Measurements from ENCODE around the gene NCS1.
A peak's percentile ranks its signal among the peaks of the same experiment; 100 is the strongest.

Gene NCS1

DNA sequence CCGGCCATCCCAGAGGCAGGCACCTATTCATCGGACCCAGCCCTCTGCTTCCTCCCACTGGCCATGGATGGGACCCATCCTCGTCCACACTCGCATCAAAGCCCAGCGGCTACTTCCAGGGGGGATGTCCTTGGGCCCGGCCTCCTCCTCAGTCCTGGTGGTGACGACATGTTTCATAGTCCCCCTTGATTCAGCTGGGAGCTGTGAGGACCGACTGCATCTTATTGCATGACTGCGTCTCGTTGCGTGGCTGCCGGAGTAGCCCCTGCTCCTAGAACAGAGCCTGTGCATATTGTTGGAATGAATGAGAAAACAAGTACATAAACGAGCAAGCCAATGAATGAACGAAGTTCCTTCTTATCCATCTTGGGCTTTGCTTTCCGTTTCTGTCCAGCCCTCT lies 12.8 kb downstream of the NCS1 start:
- TF ChIP-seq YY1 (IDR thresholded peaks at IDR 0.05; ENCODE audit: low read depth) (no peak), FOXM1 (IDR thresholded peaks at IDR 0.05; ENCODE audit: borderline replicate concordance, low read depth) (no peak), TCF12 (IDR thresholded peaks at IDR 0.05; ENCODE audit: low read depth) (no peak), EGR1 (IDR thresholded peaks at IDR 0.05) (no peak), TEAD4 (IDR thresholded peaks at IDR 0.05) (no peak), CREB1 (IDR thresholded peaks at IDR 0.05; ENCODE audit: low read depth) (no peak), ZBTB7A (IDR thresholded peaks at IDR 0.05; ENCODE audit: low read depth) (no peak), EP300 (IDR thresholded peaks at IDR 0.05; ENCODE audit: borderline replicate concordance) (no peak), NFIC (IDR thresholded peaks at IDR 0.05) (no peak), RAD21 (IDR thresholded peaks at IDR 0.05; ENCODE audit: low read depth) (no peak), CEBPB (IDR thresholded peaks at IDR 0.05) (no peak), TAF1 (IDR thresholded peaks at IDR 0.05; ENCODE audit: low read depth) (no peak)
- TF ChIP-seq, protein P1, sequence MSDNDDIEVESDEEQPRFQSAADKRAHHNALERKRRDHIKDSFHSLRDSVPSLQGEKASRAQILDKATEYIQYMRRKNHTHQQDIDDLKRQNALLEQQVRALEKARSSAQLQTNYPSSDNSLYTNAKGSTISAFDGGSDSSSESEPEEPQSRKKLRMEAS (IDR thresholded peaks at IDR 0.05): no peak
- TF ChIP-seq, protein P2, sequence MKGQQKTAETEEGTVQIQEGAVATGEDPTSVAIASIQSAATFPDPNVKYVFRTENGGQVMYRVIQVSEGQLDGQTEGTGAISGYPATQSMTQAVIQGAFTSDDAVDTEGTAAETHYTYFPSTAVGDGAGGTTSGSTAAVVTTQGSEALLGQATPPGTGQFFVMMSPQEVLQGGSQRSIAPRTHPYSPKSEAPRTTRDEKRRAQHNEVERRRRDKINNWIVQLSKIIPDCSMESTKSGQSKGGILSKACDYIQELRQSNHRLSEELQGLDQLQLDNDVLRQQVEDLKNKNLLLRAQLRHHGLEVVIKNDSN (IDR thresholded peaks at IDR 0.05): no peak
- TF ChIP-seq, protein P3, sequence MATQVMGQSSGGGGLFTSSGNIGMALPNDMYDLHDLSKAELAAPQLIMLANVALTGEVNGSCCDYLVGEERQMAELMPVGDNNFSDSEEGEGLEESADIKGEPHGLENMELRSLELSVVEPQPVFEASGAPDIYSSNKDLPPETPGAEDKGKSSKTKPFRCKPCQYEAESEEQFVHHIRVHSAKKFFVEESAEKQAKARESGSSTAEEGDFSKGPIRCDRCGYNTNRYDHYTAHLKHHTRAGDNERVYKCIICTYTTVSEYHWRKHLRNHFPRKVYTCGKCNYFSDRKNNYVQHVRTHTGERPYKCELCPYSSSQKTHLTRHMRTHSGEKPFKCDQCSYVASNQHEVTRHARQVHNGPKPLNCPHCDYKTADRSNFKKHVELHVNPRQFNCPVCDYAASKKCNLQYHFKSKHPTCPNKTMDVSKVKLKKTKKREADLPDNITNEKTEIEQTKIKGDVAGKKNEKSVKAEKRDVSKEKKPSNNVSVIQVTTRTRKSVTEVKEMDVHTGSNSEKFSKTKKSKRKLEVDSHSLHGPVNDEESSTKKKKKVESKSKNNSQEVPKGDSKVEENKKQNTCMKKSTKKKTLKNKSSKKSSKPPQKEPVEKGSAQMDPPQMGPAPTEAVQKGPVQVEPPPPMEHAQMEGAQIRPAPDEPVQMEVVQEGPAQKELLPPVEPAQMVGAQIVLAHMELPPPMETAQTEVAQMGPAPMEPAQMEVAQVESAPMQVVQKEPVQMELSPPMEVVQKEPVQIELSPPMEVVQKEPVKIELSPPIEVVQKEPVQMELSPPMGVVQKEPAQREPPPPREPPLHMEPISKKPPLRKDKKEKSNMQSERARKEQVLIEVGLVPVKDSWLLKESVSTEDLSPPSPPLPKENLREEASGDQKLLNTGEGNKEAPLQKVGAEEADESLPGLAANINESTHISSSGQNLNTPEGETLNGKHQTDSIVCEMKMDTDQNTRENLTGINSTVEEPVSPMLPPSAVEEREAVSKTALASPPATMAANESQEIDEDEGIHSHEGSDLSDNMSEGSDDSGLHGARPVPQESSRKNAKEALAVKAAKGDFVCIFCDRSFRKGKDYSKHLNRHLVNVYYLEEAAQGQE (IDR thresholded peaks at IDR 0.05; ENCODE audit: low read depth): no peak

DNA sequence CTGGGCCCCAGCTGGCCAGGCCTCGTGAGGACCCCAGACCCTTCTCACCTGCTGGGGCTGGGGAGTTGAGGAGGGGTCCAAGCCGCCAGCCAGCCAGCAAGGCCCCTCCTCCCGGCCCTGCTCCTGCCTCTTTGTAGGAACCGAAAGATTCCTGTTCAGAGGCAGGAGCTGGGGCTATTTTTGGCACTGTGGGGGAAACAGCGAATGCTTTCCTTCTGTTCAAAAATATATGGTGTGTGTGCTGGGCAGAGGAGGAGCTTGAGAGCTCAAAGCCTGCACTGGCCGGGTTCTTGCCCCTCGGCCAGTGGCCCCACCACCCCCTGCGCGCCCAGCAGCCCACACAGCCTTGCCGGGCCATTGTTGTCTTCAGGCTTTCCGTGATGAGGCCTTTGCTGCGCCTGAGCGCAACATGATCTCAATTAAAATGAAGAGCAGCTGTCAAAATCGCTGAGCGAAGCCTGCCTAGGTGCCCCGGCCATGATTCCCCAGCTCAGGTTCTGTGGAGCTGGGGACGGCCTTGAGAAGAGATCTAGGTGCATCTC lies 13.4 kb downstream of the NCS1 start:
- TF ChIP-seq ZBTB7A (IDR thresholded peaks at IDR 0.05; ENCODE audit: low read depth) (peak; percentile 58; the same call in 1 of the 2 replicates), TEAD4 (IDR thresholded peaks at IDR 0.05) (no peak), YY1 (IDR thresholded peaks at IDR 0.05; ENCODE audit: low read depth) (no peak), NFIC (IDR thresholded peaks at IDR 0.05) (no peak), CEBPB (IDR thresholded peaks at IDR 0.05) (no peak), EP300 (IDR thresholded peaks at IDR 0.05; ENCODE audit: borderline replicate concordance) (no peak), CREB1 (IDR thresholded peaks at IDR 0.05; ENCODE audit: low read depth) (no peak), FOXM1 (IDR thresholded peaks at IDR 0.05; ENCODE audit: borderline replicate concordance, low read depth) (no peak), TAF1 (IDR thresholded peaks at IDR 0.05; ENCODE audit: low read depth) (no peak), EGR1 (IDR thresholded peaks at IDR 0.05) (no peak), TCF12 (IDR thresholded peaks at IDR 0.05; ENCODE audit: low read depth) (0 out of 2 replicates have a peak, but pooled peaks have one; percentile 20), RAD21 (IDR thresholded peaks at IDR 0.05; ENCODE audit: low read depth) (no peak)
- TF ChIP-seq, protein P1 (IDR thresholded peaks at IDR 0.05): no peak
- TF ChIP-seq, protein P2 (IDR thresholded peaks at IDR 0.05): no peak
- TF ChIP-seq, protein P3 (IDR thresholded peaks at IDR 0.05; ENCODE audit: low read depth): 0 out of 2 replicates have a peak, but pooled peaks have one; percentile 12

DNA sequence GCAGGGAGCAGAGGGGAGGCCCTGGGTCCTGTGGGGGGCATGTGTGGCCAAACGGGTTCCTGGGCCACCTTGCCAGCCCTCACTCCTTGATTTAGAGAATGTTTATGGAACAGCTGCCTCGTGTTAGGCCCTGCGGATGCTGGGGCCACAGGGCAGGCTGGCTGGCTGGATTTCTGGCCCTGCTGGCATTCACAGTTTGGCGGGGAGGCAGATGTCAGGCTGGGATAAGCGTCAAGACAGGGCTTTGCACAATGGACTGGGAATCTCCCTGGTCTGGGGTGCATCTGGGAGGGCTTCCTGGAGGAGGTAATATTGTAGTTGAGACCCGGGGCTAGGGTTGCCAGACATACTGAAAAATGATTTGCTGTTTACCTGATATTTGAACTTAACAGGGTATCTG lies 13.8 kb downstream of the NCS1 start:
- TF ChIP-seq CREB1 (IDR thresholded peaks at IDR 0.05; ENCODE audit: low read depth): no peak
- TF ChIP-seq TEAD4 (IDR thresholded peaks at IDR 0.05): no peak
- TF ChIP-seq CEBPB (IDR thresholded peaks at IDR 0.05): no peak
- TF ChIP-seq EGR1 (IDR thresholded peaks at IDR 0.05): no peak
- TF ChIP-seq NFIC (IDR thresholded peaks at IDR 0.05): no peak

DNA sequence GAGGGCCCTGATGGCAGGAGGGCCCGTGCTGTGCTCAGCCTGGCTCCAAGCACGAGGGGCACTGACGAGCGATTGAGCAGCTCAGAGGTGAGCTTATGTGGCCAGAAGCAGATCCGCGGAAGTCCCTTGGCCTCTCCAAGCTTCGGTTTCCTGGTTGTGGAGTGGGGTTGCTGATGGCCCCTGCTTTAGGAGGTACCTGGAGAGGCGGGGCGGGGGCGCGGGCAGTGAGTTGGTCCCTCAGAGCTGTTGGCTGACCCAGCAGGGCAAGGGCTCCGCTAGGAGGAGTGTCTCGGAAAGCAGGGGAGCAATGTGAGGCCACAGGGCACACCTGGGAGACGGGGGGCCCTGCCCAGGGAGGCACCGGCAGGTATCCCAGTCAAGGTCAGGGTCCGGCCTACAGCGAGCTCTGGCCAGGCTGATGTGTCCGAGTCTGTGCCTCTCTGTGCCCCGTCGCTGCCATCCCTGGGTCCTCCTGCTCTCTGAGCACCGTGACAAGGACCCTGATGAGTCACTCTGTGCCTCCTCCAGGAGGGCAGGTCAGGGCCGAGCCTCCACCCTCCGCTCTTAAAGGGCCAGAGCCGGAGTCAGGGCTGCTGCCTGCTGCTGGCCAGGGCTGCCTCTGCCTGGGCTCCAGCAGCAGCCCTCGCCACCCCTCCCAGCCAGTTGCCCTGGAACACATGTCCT lies 14.8 kb downstream of the NCS1 start:
- TF ChIP-seq YY1 (IDR thresholded peaks at IDR 0.05; ENCODE audit: low read depth): no peak
- TF ChIP-seq FOXM1 (IDR thresholded peaks at IDR 0.05; ENCODE audit: borderline replicate concordance, low read depth): no peak
- TF ChIP-seq TCF12 (IDR thresholded peaks at IDR 0.05; ENCODE audit: low read depth): no peak
- TF ChIP-seq EGR1 (IDR thresholded peaks at IDR 0.05): no peak
- TF ChIP-seq, protein P3 (IDR thresholded peaks at IDR 0.05; ENCODE audit: low read depth): no peak
- TF ChIP-seq, protein P2 (IDR thresholded peaks at IDR 0.05): 0 out of 2 replicates have a peak, but pooled peaks have one; percentile 48
- no peak for TF ChIP-seq CREB1 (IDR thresholded peaks at IDR 0.05; ENCODE audit: low read depth)
- TF ChIP-seq RAD21 (IDR thresholded peaks at IDR 0.05; ENCODE audit: low read depth): peak; percentile 11; the same call in 1 of the 2 replicates
- TF ChIP-seq, protein P1 (IDR thresholded peaks at IDR 0.05): peak; percentile 58
- no peak for TF ChIP-seq TEAD4 (IDR thresholded peaks at IDR 0.05)
- TF ChIP-seq CEBPB (IDR thresholded peaks at IDR 0.05): no peak
- no peak; the same call in 1 of the 2 replicates for TF ChIP-seq NFIC (IDR thresholded peaks at IDR 0.05)
- TF ChIP-seq EP300 (IDR thresholded peaks at IDR 0.05; ENCODE audit: borderline replicate concordance): no peak; the same call in 1 of the 2 replicates
- TF ChIP-seq TAF1 (IDR thresholded peaks at IDR 0.05; ENCODE audit: low read depth): no peak

Measured in Ishikawa (cell line).